ENCODE data around the gene CLRN2. TPM values are rescaled to one million over a fixed set of nuclear protein-coding genes. Genes with fewer than 3 reads are reported as not detected.

The CLRN2 gene
- total and polyA plus RNA-seq, 8 donors: not detected

- no peaks in the 10 kb centered on the region for H3K27me3 ChIP-seq
- peak; percentile 95 to 97 (median 96) for ATAC-seq
- peak within 1 kb of the TSS; percentile 28 to 70 (median 63) for H3K27ac ChIP-seq
- peak within 1 kb of the TSS; percentile 46 to 74 (median 65) for H3K4me3 ChIP-seq
- FAIRE-seq: no peak
- DNase-seq: peak; percentile 83 to 96 (median 87)
- H3K9me3 ChIP-seq: no peaks in the 10 kb centered on the region
- 1% methylated on average over 62 to 65 of the region's 65 CpGs for WGBS, 2 donors
- TF ChIP-seq CTCF (IDR thresholded peaks at IDR 0.05): peak in 1 of 4 donors; percentile 9
- peaks cover 3 to 5% (median 3%) of the 10 kb centered on the region in 3 donors for H3K4me1 ChIP-seq
- intact Hi-C loops (cut with DNase I): no loop called here
- no peaks in the 10 kb centered on the region for H3K36me3 ChIP-seq
Observed at GRCh38 chr4:17511950-17512795, 2.8 kb upstream of the CLRN2 start, which contains the start of gene QDPR. QDPR (minus strand) TSS chr4:17512090; CDS start chr4:17512054, 36 bp downstream.

- intact Hi-C loops (cut with DNase I): no loop called here
- no peak for FAIRE-seq
- no peak for ATAC-seq
Observed at GRCh38 chr4:17512973-17513665, 1.8 kb upstream of the CLRN2 start.

GRCh38 chr4:17515445-17516407 lies 761 bp downstream of the CLRN2 start:
- FAIRE-seq (no peak), DNase-seq (no peak), ATAC-seq (no peak)
- peaks cover 0 to 3% (median 3%) of the 10 kb centered on the region in 3 donors for H3K4me1 ChIP-seq
- H3K9me3 ChIP-seq: no peaks in the 10 kb centered on the region
- no peak overlapping the region for H3K27ac ChIP-seq
- no peaks in the 10 kb centered on the region for H3K36me3 ChIP-seq
- no peak for TF ChIP-seq CTCF (IDR thresholded peaks at IDR 0.05)
- intact Hi-C loops (cut with DNase I): no loop called here
- no peak overlapping the region for H3K4me3 ChIP-seq
- 41 to 53% methylated on average over 14 of the region's 14 CpGs for WGBS, 2 donors
- H3K27me3 ChIP-seq: no peaks in the 10 kb centered on the region

More at GRCh38 chr4:17512973-17513665, 1.8 kb upstream of the CLRN2 start:
- 68 to 71% methylated on average over 5 of the region's 5 CpGs for WGBS, 2 donors
- TF ChIP-seq CTCF (IDR thresholded peaks at IDR 0.05): no peak
- H3K9me3 ChIP-seq: no peaks in the 10 kb centered on the region
- DNase-seq: no peak
- peaks cover 3 to 5% (median 3%) of the 10 kb centered on the region in 3 donors for H3K4me1 ChIP-seq
- H3K4me3 ChIP-seq: no peak overlapping the region
- H3K27ac ChIP-seq: no peak overlapping the region
- no peaks in the 10 kb centered on the region for H3K36me3 ChIP-seq
- no peaks in the 10 kb centered on the region for H3K27me3 ChIP-seq

GRCh38 chr4:17516980-17517379 lies 2.0 kb downstream of the CLRN2 start:
- Histone ChIP-seq H3K36me3 (no peaks in the 10 kb centered on the region), H3K4me1 (peaks cover 0 to 3% (median 0%) of the 10 kb centered on the region in 3 donors), H3K27ac (no peak overlapping the region), H3K4me3 (no peak overlapping the region), H3K9me3 (no peaks in the 10 kb centered on the region), H3K27me3 (no peaks in the 10 kb centered on the region)
- intact Hi-C loops (cut with DNase I): no loop called here
- WGBS, 2 donors: 44 to 57% methylated on average over 1 of the region's 1 CpG
- FAIRE-seq: no peak
- ATAC-seq: no peak
- DNase-seq: no peak
- no peak for TF ChIP-seq CTCF (IDR thresholded peaks at IDR 0.05)

All from pancreas (tissue), 10 donors.